K562 (cell line): ENCODE data around the gene TLNRD1. TPM values are rescaled to one million over a fixed set of nuclear protein-coding genes. Genes with fewer than 3 reads are reported as not detected.

Source experiments
- ARID1B ChIP-seq: fragments of 450-650 bp; IDR thresholded peaks from 2 replicates; pipeline ENCODE4 v1.6.1; 2016; ENCODE audit warnings: antibody characterized with exemption, mild to moderate bottlenecking, inconsistent platforms
- CLOCK ChIP-seq: fragments of 250-450 bp; sonication (Bioruptor Pico); IDR thresholded peaks from 2 replicates; pipeline ENCODE4 v1.4.0; 2020; ENCODE audit warnings: mild to moderate bottlenecking, moderate library complexity, borderline replicate concordance
- CREB5 ChIP-seq: fragments of 250-450 bp; sonication (Bioruptor Pico); IDR thresholded peaks from 2 replicates; pipeline ENCODE4 v1.5.0; 2020; ENCODE audit warnings: mild to moderate bottlenecking
- CREM ChIP-seq: IDR thresholded peaks from 2 replicates; pipeline ENCODE4 v1.6.1; 2014; ENCODE audit warnings: antibody characterized with exemption, low read depth
- DPF2 ChIP-seq: fragments of 450-650 bp; IDR thresholded peaks from 2 replicates; pipeline ENCODE4 v1.6.1; 2016
- ETV5 ChIP-seq: sonication (generic); formaldehyde crosslinking; IDR thresholded peaks from 2 replicates; pipeline ENCODE4 v1.4.0; 2020; ENCODE audit warnings: low read depth, mild to moderate bottlenecking, missing genetic modification reagents
- HDGF ChIP-seq: fragments of 450-650 bp; IDR thresholded peaks from 2 replicates; pipeline ENCODE4 v1.6.1; 2016
- KAT8 ChIP-seq: fragments of 450-650 bp; IDR thresholded peaks from 2 replicates; pipeline ENCODE4 v1.6.1; 2016; ENCODE audit warnings: low read depth, mild to moderate bottlenecking
- MEF2A ChIP-seq: IDR thresholded peaks from 2 replicates; pipeline ENCODE4 v1.6.1; 2011; ENCODE audit warnings: low read depth, mild to moderate bottlenecking, low read length, moderate library complexity; ENCODE audit not compliant: control insufficient read depth
- NCOR1 ChIP-seq: fragments of 450-650 bp; IDR thresholded peaks from 2 replicates; pipeline ENCODE4 v1.6.1; 2016; ENCODE audit warnings: mild to moderate bottlenecking, moderate library complexity
- SIRT6 ChIP-seq: IDR thresholded peaks from one replicate; pipeline ENCODE4 v1.6.1; 2012; ENCODE audit warnings: low read depth, mild to moderate bottlenecking, control low read depth, inconsistent platforms, low read length, moderate library complexity
- SNRNP70 ChIP-seq: fragments of 200-400 bp; formaldehyde crosslinking; optimal IDR thresholded peaks from 2 replicates; pipeline ENCODE3; 2017; ENCODE audit warnings: low read depth, low read length
- SP2 ChIP-seq: IDR thresholded peaks from 2 replicates; pipeline ENCODE4 v1.6.1; 2011; ENCODE audit warnings: mild to moderate bottlenecking, low read depth, low read length, moderate library complexity; ENCODE audit not compliant: poor library complexity, severe bottlenecking; ENCODE audit errors: extremely low read depth
- SREBF2 ChIP-seq: sonication (generic); formaldehyde crosslinking; IDR thresholded peaks from 2 replicates; pipeline ENCODE4 v1.4.0; 2020; ENCODE audit warnings: mild to moderate bottlenecking, missing genetic modification reagents
- ZKSCAN3 ChIP-seq: fragments of 250-450 bp; sonication (Bioruptor Pico); IDR thresholded peaks from 2 replicates; pipeline ENCODE4 v1.4.0; 2020
- ZNF224 ChIP-seq: sonication (generic); formaldehyde crosslinking; IDR thresholded peaks from 2 replicates; pipeline ENCODE4 v1.8.0; 2022; ENCODE audit warnings: mild to moderate bottlenecking, missing genetic modification reagents
- ZNF740 ChIP-seq, 3 experiments: fragments of 200-800 bp in 1 of 3; sonication (Bioruptor generic) in 1 of 3; sonication (generic) in 1 of 3; formaldehyde crosslinking in 1 of 3; IDR thresholded peaks; 2 replicates each; pipeline versions ENCODE4 v1.6.1 to v1.8.0; 2016 to 2022; ENCODE audit warnings: mild to moderate bottlenecking in 2 of 3, missing compliant biosample characterization in 2 of 3, missing genetic modification characterization in 2 of 3, missing genetic modification reagents in 1 of 3
- polyA plus RNA-seq, 8 experiments: library from polyadenylated mRNA; depleted of rRNA in 4 of 8; stranded (reverse) in 5 of 8; unstranded in 3 of 8; fragments of >200 nt; fragmentation: Nextera tagmentation in 2 of 8; fragmentation: Illumina TruSeq in 1 of 8; extraction: Ambion mirVana in 2 of 8; extraction: Trizol in 1 of 8; gene quantifications; 2 replicates each; pipeline versions ENCODE4 v1.2.1 to v1.2.3, GENCODE V29; 2011 to 2014; ENCODE audit warnings: inconsistent platforms in 1 of 8, missing spikeins in 1 of 8
- total RNA-seq, 7 experiments: library from RNA; depleted of rRNA in 6 of 7; stranded (reverse); fragments of >200 nt in 6 of 7; fragmentation: Illumina TruSeq in 2 of 7; extraction: Trizol in 2 of 7; gene quantifications; 2 replicates each; pipeline versions ENCODE4 v1.2.1 to v1.2.3, GENCODE V29; 2011 to 2021; ENCODE audit warnings: low replicate concordance in 1 of 7
- TF ChIP-seq, protein P1 (sequence below), 2 experiments: fragments of 450-650 bp; conservative IDR thresholded peaks; 2 replicates each; pipeline ENCODE4 v1.6.1; 2017; ENCODE audit warnings: mild to moderate bottlenecking in 2 of 2, moderate library complexity in 2 of 2
- TF ChIP-seq, protein P2 (sequence below): sonication (generic); formaldehyde crosslinking; IDR thresholded peaks from 2 replicates; pipeline ENCODE4 v1.8.1; 2023; ENCODE audit warnings: mild to moderate bottlenecking, missing genetic modification reagents

TLNRD1 gene
- total and polyA plus RNA-seq, 9 of the 15 experiments (the other 6 are each of a cell fraction or from before 2014, with no cell fraction given): 1.1 to 33.1 (median 5.7) TPM

GRCh38 chr15:81001152-81002008 lies 657 bp downstream of the TLNRD1 start (continued):
- TF ChIP-seq ZNF740 (CRISPR knock-in tag; IDR thresholded peaks at IDR 0.05) (no peak), ZNF740 (tag; IDR thresholded peaks at IDR 0.05) (no peak), CREB5 (CRISPR knock-in tag) (no peak), DPF2 (no peak), ETV5 (CRISPR knock-in tag) (no peak), SIRT6 (no peak), SREBF2 (no peak), CLOCK (CRISPR knock-in tag) (no peak), SNRNP70 (no peak), CREM (peak; percentile 77), KAT8 (no peak), ZKSCAN3 (CRISPR knock-in tag) (no peak), ARID1B (no peak), HDGF (no peak), MEF2A (no peak), ZNF224 (CRISPR knock-in tag) (no peak; the same call in 1 of the 2 replicates), SP2 (no peak), NCOR1 (no peak)
- TF ChIP-seq, protein P1, sequence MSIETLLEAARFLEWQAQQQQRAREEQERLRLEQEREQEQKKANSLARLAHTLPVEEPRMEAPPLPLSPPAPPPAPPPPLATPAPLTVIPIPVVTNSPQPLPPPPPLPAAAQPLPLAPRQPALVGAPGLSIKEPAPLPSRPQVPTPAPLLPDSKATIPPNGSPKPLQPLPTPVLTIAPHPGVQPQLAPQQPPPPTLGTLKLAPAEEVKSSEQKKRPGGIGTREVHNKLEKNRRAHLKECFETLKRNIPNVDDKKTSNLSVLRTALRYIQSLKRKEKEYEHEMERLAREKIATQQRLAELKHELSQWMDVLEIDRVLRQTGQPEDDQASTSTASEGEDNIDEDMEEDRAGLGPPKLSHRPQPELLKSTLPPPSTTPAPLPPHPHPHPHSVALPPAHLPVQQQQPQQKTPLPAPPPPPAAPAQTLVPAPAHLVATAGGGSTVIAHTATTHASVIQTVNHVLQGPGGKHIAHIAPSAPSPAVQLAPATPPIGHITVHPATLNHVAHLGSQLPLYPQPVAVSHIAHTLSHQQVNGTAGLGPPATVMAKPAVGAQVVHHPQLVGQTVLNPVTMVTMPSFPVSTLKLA (conservative IDR thresholded peaks at IDR 0.05): no peak
- TF ChIP-seq, protein P2, sequence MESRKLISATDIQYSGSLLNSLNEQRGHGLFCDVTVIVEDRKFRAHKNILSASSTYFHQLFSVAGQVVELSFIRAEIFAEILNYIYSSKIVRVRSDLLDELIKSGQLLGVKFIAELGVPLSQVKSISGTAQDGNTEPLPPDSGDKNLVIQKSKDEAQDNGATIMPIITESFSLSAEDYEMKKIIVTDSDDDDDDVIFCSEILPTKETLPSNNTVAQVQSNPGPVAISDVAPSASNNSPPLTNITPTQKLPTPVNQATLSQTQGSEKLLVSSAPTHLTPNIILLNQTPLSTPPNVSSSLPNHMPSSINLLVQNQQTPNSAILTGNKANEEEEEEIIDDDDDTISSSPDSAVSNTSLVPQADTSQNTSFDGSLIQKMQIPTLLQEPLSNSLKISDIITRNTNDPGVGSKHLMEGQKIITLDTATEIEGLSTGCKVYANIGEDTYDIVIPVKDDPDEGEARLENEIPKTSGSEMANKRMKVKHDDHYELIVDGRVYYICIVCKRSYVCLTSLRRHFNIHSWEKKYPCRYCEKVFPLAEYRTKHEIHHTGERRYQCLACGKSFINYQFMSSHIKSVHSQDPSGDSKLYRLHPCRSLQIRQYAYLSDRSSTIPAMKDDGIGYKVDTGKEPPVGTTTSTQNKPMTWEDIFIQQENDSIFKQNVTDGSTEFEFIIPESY (CRISPR knock-in tag): no peak
